Coronary artery (tissue), 2 donors: ENCODE results near the gene PRSS8.

Source experiments
- DNase-seq: peaks from one replicate; pipeline ENCODE4 v3.0.0-alpha.2; 2017; ENCODE audit warnings: low spot score
- H3K27ac ChIP-seq, 2 donors: fragments of 200-600 bp; sonication (generic); one replicate each; pipeline ENCODE4 v1.5.1; 2016 to 2019
- H3K4me3 ChIP-seq: fragments of 200-600 bp; sonication (generic); 2 replicates; pipeline ENCODE4 v1.5.1; 2016; ENCODE audit warnings: mild to moderate bottlenecking, moderate library complexity
- CTCF ChIP-seq: fragments of 200-600 bp; sonication (generic); IDR thresholded peaks from one replicate; pipeline ENCODE4 v1.5.1; 2019; ENCODE audit warnings: antibody characterized with exemption

PRSS8 gene

GRCh38 chr16:31111881-31112466 lies 23.6 kb downstream of the PRSS8 start:
- H3K4me3 ChIP-seq = no peak overlapping the region
- no peak for DNase-seq
- no peak for TF ChIP-seq CTCF
- H3K27ac ChIP-seq = no peak overlapping the region

- TF ChIP-seq CTCF = no peak
- DNase-seq = no peak
- Histone ChIP-seq H3K27ac (no peak overlapping the region), H3K4me3 (no peak overlapping the region)
Measured at GRCh38 chr16:31110106-31111034, 25.2 kb downstream of the PRSS8 start.

GRCh38 chr16:31109622-31110021 lies 25.9 kb downstream of the PRSS8 start:
- no peak for TF ChIP-seq CTCF
- H3K4me3 ChIP-seq = peak overlapping the region; percentile 76
- H3K27ac ChIP-seq = peak overlapping the region in 1 of 2 donors; percentile 87
- DNase-seq = no peak

- Histone ChIP-seq H3K27ac (peak overlapping the region; percentile 83 to 87), H3K4me3 (peak overlapping the region; percentile 76)
- no peak for TF ChIP-seq CTCF
- no peak for DNase-seq
Measured at GRCh38 chr16:31108794-31109558, 26.6 kb downstream of the PRSS8 start.

GRCh38 chr16:31108035-31108793 lies 27.3 kb downstream of the PRSS8 start, which contains the start of gene BCKDK:
TSS of gene BCKDK (plus strand) at chr16:31108386. CDS start at chr16:31109224, 838 bp downstream.
- no peak for DNase-seq
- peak within 1 kb of the TSS; percentile 76 for H3K4me3 ChIP-seq
- peak within 1 kb of the TSS; percentile 83 to 87 for H3K27ac ChIP-seq
- no peak for TF ChIP-seq CTCF

- Histone ChIP-seq H3K4me3 (no peak overlapping the region), H3K27ac (no peak overlapping the region)
- DNase-seq = no peak
- TF ChIP-seq CTCF = no peak
Measured at GRCh38 chr16:31107465-31107867, 28.1 kb downstream of the PRSS8 start.
